ENCODE measurements around the gene KREMEN1. TPM values are rescaled to one million over a fixed set of nuclear protein-coding genes. Genes with fewer than 3 reads are reported as not detected.

The KREMEN1 gene
- total and polyA plus RNA-seq, 9 of the 15 experiments (the other 6 are each of a cell fraction or from before 2014, with no cell fraction given): 0.69 to 11.5 (median 4.3) TPM

DNA sequence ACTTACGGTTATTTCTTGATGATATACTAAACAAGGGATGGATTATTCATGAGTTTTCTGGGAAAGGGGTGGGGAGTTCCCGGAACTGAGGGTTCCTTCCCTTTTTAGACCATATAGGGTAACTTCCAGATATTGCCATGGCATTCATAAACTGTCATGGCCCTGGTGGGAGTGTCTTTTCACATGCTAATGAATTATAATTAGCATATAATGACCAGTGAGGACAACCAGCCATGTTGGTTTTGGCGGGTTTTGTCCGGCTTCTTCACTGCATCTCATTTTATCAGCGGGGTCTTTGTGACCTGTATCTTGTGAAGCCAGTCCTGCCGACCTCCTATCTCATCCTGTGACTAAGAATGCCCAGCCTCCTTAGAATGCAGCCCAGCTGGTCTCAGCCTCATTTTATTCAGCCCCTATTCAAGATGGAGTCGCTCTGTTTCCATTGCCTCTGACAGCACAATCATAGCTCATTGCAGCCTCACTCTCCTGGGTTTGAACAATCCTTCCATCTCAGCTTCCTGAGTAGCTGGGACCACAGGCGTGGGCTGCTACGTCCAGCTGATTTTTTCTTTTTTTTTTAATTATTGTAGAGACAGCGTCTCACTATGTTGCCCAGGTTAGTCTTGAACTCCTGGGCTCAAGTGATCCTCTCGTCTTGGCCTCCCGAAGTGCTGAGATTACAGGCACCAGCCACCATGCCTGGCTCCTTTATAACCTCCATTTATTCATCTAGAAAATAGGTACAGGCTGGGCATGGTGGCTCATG lies 80.3 kb downstream of the KREMEN1 start (continued):
- TF ChIP-seq FOSL1 (tag; conservative IDR thresholded peaks at IDR 0.05) (peak; percentile 65), FOXK2 (conservative IDR thresholded peaks at IDR 0.05 in 1 of 2, IDR thresholded peaks at IDR 0.05 in 1 of 2; ENCODE audit: low read depth in 2 of 2) (peak; percentile 80), HDAC8 (tag; IDR thresholded peaks at IDR 0.05) (peak; percentile 95; the same call in 1 of the 2 replicates), ELF4 (CRISPR knock-in tag; IDR thresholded peaks at IDR 0.05) (peak; percentile 83; the same call in 1 of the 2 replicates), JUN (IDR thresholded peaks at IDR 0.05; ENCODE audit: borderline replicate concordance, low read depth, low read length) (no peak), JUN (CRISPR knock-in tag; IDR thresholded peaks at IDR 0.05; ENCODE audit: borderline replicate concordance) (no peak), ZNF384 (IDR thresholded peaks at IDR 0.05; ENCODE audit: low read depth, low read length) (0 out of 2 replicates have a peak, but pooled peaks have one; percentile 16), RFX1 (IDR thresholded peaks at IDR 0.05) (peak; percentile 87), SMAD4 (CRISPR knock-in tag; conservative IDR thresholded peaks at IDR 0.05) (peak; percentile 77), ELF2 (CRISPR knock-in tag; IDR thresholded peaks at IDR 0.05) (no peak), GTF2E2 (tag; IDR thresholded peaks at IDR 0.05) (peak; percentile 66; the same call in 1 of the 2 replicates), TCF7L2 (IDR thresholded peaks at IDR 0.05; ENCODE audit: low read depth, low read length) (no peak), CBX3 (IDR thresholded peaks at IDR 0.05; ENCODE audit: borderline replicate concordance in 1 of 2, low read length in 2 of 2) (no peak), MIER1 (IDR thresholded peaks at IDR 0.05; ENCODE audit: low read depth) (no peak), POLR2H (tag; IDR thresholded peaks at IDR 0.05; ENCODE audit: low read depth) (peak; percentile 84), LARP7 (IDR thresholded peaks at IDR 0.05) (no peak), PYGO2 (tag; IDR thresholded peaks at IDR 0.05) (peak; percentile 77; the same call in 1 of the 2 replicates)
- TF ChIP-seq, protein P1, sequence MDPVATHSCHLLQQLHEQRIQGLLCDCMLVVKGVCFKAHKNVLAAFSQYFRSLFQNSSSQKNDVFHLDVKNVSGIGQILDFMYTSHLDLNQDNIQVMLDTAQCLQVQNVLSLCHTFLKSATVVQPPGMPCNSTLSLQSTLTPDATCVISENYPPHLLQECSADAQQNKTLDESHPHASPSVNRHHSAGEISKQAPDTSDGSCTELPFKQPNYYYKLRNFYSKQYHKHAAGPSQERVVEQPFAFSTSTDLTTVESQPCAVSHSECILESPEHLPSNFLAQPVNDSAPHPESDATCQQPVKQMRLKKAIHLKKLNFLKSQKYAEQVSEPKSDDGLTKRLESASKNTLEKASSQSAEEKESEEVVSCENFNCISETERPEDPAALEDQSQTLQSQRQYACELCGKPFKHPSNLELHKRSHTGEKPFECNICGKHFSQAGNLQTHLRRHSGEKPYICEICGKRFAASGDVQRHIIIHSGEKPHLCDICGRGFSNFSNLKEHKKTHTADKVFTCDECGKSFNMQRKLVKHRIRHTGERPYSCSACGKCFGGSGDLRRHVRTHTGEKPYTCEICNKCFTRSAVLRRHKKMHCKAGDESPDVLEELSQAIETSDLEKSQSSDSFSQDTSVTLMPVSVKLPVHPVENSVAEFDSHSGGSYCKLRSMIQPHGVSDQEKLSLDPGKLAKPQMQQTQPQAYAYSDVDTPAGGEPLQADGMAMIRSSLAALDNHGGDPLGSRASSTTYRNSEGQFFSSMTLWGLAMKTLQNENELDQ (CRISPR knock-in tag; IDR thresholded peaks at IDR 0.05; ENCODE audit: borderline replicate concordance): no peak
- TF ChIP-seq, protein P2, sequence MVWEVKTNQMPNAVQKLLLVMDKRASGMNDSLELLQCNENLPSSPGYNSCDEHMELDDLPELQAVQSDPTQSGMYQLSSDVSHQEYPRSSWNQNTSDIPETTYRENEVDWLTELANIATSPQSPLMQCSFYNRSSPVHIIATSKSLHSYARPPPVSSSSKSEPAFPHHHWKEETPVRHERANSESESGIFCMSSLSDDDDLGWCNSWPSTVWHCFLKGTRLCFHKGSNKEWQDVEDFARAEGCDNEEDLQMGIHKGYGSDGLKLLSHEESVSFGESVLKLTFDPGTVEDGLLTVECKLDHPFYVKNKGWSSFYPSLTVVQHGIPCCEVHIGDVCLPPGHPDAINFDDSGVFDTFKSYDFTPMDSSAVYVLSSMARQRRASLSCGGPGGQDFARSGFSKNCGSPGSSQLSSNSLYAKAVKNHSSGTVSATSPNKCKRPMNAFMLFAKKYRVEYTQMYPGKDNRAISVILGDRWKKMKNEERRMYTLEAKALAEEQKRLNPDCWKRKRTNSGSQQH (CRISPR knock-in tag; IDR thresholded peaks at IDR 0.05): peak; percentile 88
- TF ChIP-seq, protein P3, sequence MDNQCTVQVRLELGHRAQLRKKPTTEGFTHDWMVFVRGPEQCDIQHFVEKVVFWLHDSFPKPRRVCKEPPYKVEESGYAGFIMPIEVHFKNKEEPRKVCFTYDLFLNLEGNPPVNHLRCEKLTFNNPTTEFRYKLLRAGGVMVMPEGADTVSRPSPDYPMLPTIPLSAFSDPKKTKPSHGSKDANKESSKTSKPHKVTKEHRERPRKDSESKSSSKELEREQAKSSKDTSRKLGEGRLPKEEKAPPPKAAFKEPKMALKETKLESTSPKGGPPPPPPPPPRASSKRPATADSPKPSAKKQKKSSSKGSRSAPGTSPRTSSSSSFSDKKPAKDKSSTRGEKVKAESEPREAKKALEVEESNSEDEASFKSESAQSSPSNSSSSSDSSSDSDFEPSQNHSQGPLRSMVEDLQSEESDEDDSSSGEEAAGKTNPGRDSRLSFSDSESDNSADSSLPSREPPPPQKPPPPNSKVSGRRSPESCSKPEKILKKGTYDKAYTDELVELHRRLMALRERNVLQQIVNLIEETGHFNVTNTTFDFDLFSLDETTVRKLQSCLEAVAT (IDR thresholded peaks at IDR 0.05): no peak
